ENCODE data around the gene METTL16.
A peak's percentile ranks its signal among the peaks of the same experiment; 100 is the strongest.

The METTL16 gene

GRCh38 chr17:2485543-2485942 is 26.1 kb downstream of the METTL16 start:
- no peak for FAIRE-seq
- DNase-seq (ENCODE audit: insufficient read length), result no peak
- TF ChIP-seq POLR2AphosphoS5 (IDR thresholded peaks at IDR 0.05; ENCODE audit: low read depth, low read length), result no peak

GRCh38 chr17:2484876-2485275 is 26.8 kb downstream of the METTL16 start:
- no peak for DNase-seq (ENCODE audit: insufficient read length)
- TF ChIP-seq POLR2A (IDR thresholded peaks at IDR 0.05; ENCODE audit: low read depth, low read length) (no peak), TAF1 (IDR thresholded peaks at IDR 0.05; ENCODE audit: borderline replicate concordance, low read depth, low read length) (no peak), POLR2AphosphoS5 (IDR thresholded peaks at IDR 0.05; ENCODE audit: low read depth, low read length) (no peak)
- FAIRE-seq, result no peak

DNA sequence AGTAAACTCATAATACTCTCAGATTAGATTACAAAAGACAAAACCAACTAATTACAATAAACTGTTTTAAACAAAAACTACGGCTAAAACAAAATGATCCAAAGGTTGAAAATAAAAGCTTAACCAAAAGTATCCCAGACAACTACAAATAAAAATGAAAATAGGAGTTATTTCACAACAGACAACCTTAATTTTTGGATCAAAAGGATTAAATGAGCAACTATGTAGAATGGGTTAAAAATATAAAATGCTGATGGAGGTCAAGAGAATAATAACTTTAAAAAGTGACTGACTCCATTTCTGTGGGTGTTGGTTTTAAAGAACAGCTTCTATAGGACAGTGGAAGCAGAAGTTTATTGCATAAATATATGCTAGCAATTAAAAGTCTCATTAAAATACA is 28.6 kb downstream of the METTL16 start:
- DNase-seq (ENCODE audit: insufficient read length) (no peak), FAIRE-seq (no peak)
- TF ChIP-seq POLR2AphosphoS5 (IDR thresholded peaks at IDR 0.05; ENCODE audit: low read depth, low read length) (no peak), POLR2A (IDR thresholded peaks at IDR 0.05; ENCODE audit: low read depth, low read length) (no peak), TAF1 (IDR thresholded peaks at IDR 0.05; ENCODE audit: borderline replicate concordance, low read depth, low read length) (no peak)

DNA sequence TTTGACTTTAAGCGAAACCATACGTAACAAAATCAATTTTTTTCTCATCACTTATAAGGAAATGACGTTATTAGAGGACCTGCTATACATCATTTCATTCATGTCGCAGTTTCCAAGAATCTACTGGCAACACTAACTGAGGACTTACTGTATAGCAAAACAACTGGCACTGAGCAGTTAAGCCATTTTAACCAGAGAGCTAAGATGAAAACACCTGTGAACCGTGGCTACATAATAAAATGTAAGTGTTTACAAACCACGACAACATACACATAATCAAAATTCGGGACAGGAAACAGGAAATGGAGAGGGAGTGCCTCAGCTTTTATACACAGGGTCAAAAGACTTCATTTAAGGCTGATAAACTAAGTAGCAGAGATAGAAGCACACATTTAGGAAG is 29.5 kb downstream of the METTL16 start:
- FAIRE-seq (peak; percentile 17), DNase-seq (ENCODE audit: insufficient read length) (no peak)
- TF ChIP-seq POLR2AphosphoS5 (IDR thresholded peaks at IDR 0.05; ENCODE audit: low read depth, low read length) (no peak), TAF1 (IDR thresholded peaks at IDR 0.05; ENCODE audit: borderline replicate concordance, low read depth, low read length) (no peak), POLR2A (IDR thresholded peaks at IDR 0.05; ENCODE audit: low read depth, low read length) (no peak)

GRCh38 chr17:2481760-2482159 is 29.9 kb downstream of the METTL16 start:
- TF ChIP-seq POLR2A (IDR thresholded peaks at IDR 0.05; ENCODE audit: low read depth, low read length) (no peak), TAF1 (IDR thresholded peaks at IDR 0.05; ENCODE audit: borderline replicate concordance, low read depth, low read length) (no peak)
- DNase-seq (ENCODE audit: insufficient read length) (no peak), FAIRE-seq (no peak)

GRCh38 chr17:2478458-2478857 is 33.2 kb downstream of the METTL16 start:
- DNase-seq (ENCODE audit: insufficient read length) (no peak), FAIRE-seq (no peak)
- TF ChIP-seq POLR2A (IDR thresholded peaks at IDR 0.05; ENCODE audit: low read depth, low read length) (no peak), TAF1 (IDR thresholded peaks at IDR 0.05; ENCODE audit: borderline replicate concordance, low read depth, low read length) (no peak), POLR2AphosphoS5 (IDR thresholded peaks at IDR 0.05; ENCODE audit: low read depth, low read length) (no peak)

- FAIRE-seq (no peak), DNase-seq (ENCODE audit: insufficient read length) (no peak)
- TF ChIP-seq POLR2A (IDR thresholded peaks at IDR 0.05; ENCODE audit: low read depth, low read length) (no peak), POLR2AphosphoS5 (IDR thresholded peaks at IDR 0.05; ENCODE audit: low read depth, low read length) (no peak), TAF1 (IDR thresholded peaks at IDR 0.05; ENCODE audit: borderline replicate concordance, low read depth, low read length) (no peak)
Observed at GRCh38 chr17:2475056-2475455, 36.6 kb downstream of the METTL16 start.

- no peak for DNase-seq (ENCODE audit: insufficient read length)
- TF ChIP-seq TAF1 (IDR thresholded peaks at IDR 0.05; ENCODE audit: borderline replicate concordance, low read depth, low read length) (no peak), POLR2A (IDR thresholded peaks at IDR 0.05; ENCODE audit: low read depth, low read length) (no peak), POLR2AphosphoS5 (IDR thresholded peaks at IDR 0.05; ENCODE audit: low read depth, low read length) (no peak)
- FAIRE-seq, result no peak
Observed at GRCh38 chr17:2474371-2474770, 37.3 kb downstream of the METTL16 start.

DNA sequence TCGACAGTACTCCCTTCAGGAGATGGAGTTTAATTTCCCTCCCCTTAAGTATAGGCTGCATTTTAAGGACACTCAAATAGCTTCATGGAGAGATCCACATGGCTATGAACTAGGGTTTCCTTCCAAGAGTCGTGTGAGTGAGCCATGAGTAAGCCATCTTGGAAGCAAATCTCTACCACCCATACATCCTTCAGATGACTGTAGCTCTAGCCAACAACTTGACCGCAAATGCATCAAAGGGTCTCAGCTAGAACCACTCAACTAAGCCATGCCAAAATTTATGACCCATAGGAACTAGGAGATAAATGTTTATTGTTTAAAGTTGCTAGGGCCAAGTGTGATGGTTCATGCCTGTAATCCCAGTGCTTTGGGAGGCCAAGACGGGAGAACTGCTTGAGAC is 43.4 kb downstream of the METTL16 start:
- TF ChIP-seq POLR2AphosphoS5 (IDR thresholded peaks at IDR 0.05; ENCODE audit: low read depth, low read length) (no peak), POLR2A (IDR thresholded peaks at IDR 0.05; ENCODE audit: low read depth, low read length) (no peak), TAF1 (IDR thresholded peaks at IDR 0.05; ENCODE audit: borderline replicate concordance, low read depth, low read length) (no peak)
- no peak for DNase-seq (ENCODE audit: insufficient read length)
- FAIRE-seq, result no peak

DNA sequence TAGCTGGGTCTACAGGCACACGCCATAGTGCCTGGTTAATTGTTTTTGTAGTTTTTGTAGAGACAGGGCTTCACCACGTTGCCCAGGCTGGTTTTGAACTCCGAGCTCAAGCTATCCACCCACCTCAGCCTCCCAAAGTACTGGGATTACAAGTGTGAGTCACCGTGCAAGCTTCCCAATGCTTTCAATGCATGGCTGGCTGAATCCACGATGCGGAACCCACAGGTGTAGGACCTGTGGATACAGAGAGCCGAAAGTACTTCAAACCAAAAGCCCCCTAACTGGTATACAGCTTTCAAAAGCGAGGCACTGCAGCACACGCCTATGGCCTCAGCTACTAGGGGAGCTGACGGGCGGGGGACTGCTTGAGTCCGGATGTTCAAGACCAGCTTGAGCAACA is 44.8 kb downstream of the METTL16 start:
- TF ChIP-seq TAF1 (IDR thresholded peaks at IDR 0.05; ENCODE audit: borderline replicate concordance, low read depth, low read length) (no peak), POLR2A (IDR thresholded peaks at IDR 0.05; ENCODE audit: low read depth, low read length) (no peak), POLR2AphosphoS5 (IDR thresholded peaks at IDR 0.05; ENCODE audit: low read depth, low read length) (no peak)
- FAIRE-seq (no peak), DNase-seq (ENCODE audit: insufficient read length) (no peak)

DNA sequence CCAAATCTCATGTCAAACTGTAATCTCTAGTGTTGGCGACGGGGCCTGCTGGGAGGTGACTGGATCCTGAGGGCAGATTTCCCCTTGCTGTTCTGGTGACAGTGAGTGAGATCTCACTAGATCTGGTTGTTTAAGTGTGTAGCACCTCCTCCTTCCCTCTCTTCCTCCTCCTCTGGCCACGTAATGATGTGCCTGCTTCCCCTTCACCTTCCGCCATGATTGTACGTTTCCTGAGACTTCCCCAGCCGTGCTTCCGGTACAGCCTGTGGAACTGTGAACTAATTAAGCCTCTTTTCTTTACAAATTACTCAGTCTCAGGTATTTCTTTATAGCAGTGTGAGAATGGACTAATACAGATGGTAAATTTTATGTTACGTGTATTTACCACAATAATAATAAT is 49.2 kb downstream of the METTL16 start:
- FAIRE-seq, result no peak
- no peak for DNase-seq (ENCODE audit: insufficient read length)
- TF ChIP-seq POLR2AphosphoS5 (IDR thresholded peaks at IDR 0.05; ENCODE audit: low read depth, low read length), result no peak

DNA sequence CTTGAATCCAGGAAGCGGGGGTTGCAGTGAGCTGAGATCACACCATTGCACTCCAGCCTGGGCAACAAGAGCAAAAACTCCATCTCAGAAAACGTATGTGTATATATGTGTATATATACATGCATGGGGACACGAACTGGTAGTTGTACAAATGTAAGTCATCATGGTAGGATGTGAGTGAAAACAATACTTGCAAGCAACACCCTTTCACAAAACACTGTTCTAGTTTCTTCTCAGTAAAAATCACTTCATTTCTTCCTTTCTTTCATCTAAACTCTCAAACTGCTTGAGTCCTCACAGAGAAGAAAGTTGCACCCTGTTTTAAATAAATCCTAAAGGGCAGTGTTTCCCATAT is 51.8 kb downstream of the METTL16 start:
- no peak for TF ChIP-seq POLR2AphosphoS5 (IDR thresholded peaks at IDR 0.05; ENCODE audit: low read depth, low read length)
- DNase-seq (ENCODE audit: insufficient read length) (no peak), FAIRE-seq (no peak)

DNA sequence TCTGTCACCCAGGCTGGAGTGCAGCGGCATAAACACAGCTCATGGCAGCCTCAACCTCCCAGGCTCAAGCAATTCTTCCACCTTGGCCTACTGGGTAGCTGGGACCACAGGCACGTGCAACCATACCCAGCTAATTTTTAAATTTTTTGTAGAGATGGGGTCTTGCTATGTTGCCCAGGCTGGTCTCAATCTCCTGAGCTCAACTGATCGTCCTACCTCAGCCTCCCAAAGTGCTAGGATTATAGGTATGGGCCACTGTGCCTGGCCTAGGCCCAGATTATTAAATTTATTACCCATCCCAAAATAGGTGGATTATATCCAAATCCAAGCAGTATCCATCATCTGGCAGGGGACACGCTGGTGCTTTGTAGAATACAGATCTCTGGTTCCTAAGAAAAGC is 53.8 kb downstream of the METTL16 start:
- DNase-seq (ENCODE audit: insufficient read length) (no peak), FAIRE-seq (no peak)

DNA sequence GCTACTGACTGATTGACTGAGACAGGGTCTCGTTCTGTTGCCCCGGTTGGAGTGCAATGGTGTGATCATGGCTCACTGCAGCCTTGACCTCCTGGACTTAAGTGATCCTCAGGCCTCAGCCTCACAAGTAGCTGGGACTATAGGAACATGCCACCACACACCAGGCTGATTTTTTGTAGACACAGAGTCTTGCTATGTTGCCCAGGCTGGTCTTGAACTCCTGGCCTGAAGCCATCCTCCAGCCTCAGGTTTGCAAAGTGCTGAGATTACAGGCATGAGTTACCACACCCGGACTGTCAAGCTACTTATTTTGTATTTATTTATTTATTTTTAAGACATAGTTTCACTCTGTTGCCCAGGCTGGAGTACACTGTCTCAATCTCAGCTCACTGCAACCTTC is 55.2 kb downstream of the METTL16 start:
- TF ChIP-seq TAF1 (IDR thresholded peaks at IDR 0.05; ENCODE audit: borderline replicate concordance, low read depth, low read length), result no peak
- no peak for TF ChIP-seq POLR2A (IDR thresholded peaks at IDR 0.05; ENCODE audit: low read depth, low read length)
- no peak for TF ChIP-seq POLR2AphosphoS5 (IDR thresholded peaks at IDR 0.05; ENCODE audit: low read depth, low read length)
- FAIRE-seq, result no peak
- DNase-seq (ENCODE audit: insufficient read length), result no peak

More for the DNA sequence above, 53.8 kb downstream of the METTL16 start:
- TF ChIP-seq POLR2A (IDR thresholded peaks at IDR 0.05; ENCODE audit: low read depth, low read length), result no peak

Data from GM12892 (cell line).